ENCODE measurements around the gene ITPR1. TPM values are rescaled to one million over a fixed set of nuclear protein-coding genes. Genes with fewer than 3 reads are reported as not detected.

ITPR1 gene
- total RNA-seq, 1 donor from 2014 or later: 11.2 TPM

- TF ChIP-seq, protein P1, sequence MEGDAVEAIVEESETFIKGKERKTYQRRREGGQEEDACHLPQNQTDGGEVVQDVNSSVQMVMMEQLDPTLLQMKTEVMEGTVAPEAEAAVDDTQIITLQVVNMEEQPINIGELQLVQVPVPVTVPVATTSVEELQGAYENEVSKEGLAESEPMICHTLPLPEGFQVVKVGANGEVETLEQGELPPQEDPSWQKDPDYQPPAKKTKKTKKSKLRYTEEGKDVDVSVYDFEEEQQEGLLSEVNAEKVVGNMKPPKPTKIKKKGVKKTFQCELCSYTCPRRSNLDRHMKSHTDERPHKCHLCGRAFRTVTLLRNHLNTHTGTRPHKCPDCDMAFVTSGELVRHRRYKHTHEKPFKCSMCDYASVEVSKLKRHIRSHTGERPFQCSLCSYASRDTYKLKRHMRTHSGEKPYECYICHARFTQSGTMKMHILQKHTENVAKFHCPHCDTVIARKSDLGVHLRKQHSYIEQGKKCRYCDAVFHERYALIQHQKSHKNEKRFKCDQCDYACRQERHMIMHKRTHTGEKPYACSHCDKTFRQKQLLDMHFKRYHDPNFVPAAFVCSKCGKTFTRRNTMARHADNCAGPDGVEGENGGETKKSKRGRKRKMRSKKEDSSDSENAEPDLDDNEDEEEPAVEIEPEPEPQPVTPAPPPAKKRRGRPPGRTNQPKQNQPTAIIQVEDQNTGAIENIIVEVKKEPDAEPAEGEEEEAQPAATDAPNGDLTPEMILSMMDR (IDR thresholded peaks at IDR 0.05; ENCODE audit: unreplicated experiment): no peak
- Mint-ChIP-seq H3K4me1 (ENCODE audit: low read depth) (peaks cover 6% of the 10 kb centered on the region), H3K27me3 (peaks cover 8% of the 10 kb centered on the region), H3K36me3 (ENCODE audit: insufficient read depth) (no peaks in the 10 kb centered on the region), H3K9me3 (ENCODE audit: low read depth) (no peaks in the 10 kb centered on the region), H3K4me3 (ENCODE audit: low read depth) (no peak overlapping the region), H3K27ac (no peak overlapping the region)
- DNase-seq (ENCODE audit: low spot score, unreplicated experiment): no peak
Measured at GRCh38 chr3:4511491-4512262, 18.5 kb downstream of the ITPR1 start.

DNA sequence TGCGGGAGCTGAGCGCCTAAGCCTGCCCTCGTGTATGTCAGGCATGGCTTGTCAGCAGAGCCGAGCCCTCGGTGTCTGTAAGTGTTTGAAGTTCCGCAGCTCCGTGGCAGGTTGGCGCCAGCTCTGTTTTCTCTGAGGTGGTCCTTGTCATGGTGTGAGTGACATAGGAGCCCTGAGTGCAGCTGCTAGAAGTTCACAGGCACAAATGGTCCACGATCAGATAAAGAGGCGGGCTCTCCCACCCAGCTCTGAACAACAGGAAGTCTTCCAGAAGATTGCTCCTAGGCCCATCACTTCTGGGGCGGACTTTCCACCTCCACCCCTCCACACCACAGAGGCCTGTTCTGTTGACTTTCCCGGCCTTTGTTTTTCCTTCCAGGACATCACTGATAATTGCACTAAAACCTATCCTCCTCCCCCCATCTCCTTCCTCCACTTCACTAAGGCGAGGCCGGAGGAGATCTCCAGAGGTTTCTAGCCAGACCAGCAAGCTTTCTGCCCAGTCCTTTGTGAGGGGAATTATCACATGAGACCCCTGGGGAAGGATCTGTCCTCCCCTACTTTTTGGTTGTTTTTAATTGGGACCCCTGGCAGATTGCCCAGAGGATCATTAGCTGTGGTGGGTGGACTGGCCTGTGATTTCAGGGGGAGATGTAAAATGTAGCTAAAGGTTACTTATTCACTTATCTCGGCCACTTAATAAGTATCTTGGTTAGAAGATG lies 19.9 kb downstream of the ITPR1 start:
- H3K27ac Mint-ChIP-seq: no peak overlapping the region
- no peaks in the 10 kb centered on the region for H3K36me3 Mint-ChIP-seq (ENCODE audit: insufficient read depth)
- H3K9me3 Mint-ChIP-seq (ENCODE audit: low read depth): no peaks in the 10 kb centered on the region
- no peak overlapping the region for H3K4me3 Mint-ChIP-seq (ENCODE audit: low read depth)
- TF ChIP-seq, protein P1 (IDR thresholded peaks at IDR 0.05; ENCODE audit: unreplicated experiment): no peak
- no peak for DNase-seq (ENCODE audit: low spot score, unreplicated experiment)
- peaks cover 6% of the 10 kb centered on the region for H3K4me1 Mint-ChIP-seq (ENCODE audit: low read depth)
- H3K27me3 Mint-ChIP-seq: peaks cover 8% of the 10 kb centered on the region

GRCh38 chr3:4514321-4514720 lies 21.2 kb downstream of the ITPR1 start:
- H3K27me3 Mint-ChIP-seq: peaks cover 8% of the 10 kb centered on the region
- no peaks in the 10 kb centered on the region for H3K36me3 Mint-ChIP-seq (ENCODE audit: insufficient read depth)
- H3K9me3 Mint-ChIP-seq (ENCODE audit: low read depth): no peaks in the 10 kb centered on the region
- TF ChIP-seq, protein P1 (IDR thresholded peaks at IDR 0.05; ENCODE audit: unreplicated experiment): no peak
- peaks cover 3% of the 10 kb centered on the region for H3K4me1 Mint-ChIP-seq (ENCODE audit: low read depth)
- H3K4me3 Mint-ChIP-seq (ENCODE audit: low read depth): no peak overlapping the region
- DNase-seq (ENCODE audit: low spot score, unreplicated experiment): no peak
- no peak overlapping the region for H3K27ac Mint-ChIP-seq

DNA sequence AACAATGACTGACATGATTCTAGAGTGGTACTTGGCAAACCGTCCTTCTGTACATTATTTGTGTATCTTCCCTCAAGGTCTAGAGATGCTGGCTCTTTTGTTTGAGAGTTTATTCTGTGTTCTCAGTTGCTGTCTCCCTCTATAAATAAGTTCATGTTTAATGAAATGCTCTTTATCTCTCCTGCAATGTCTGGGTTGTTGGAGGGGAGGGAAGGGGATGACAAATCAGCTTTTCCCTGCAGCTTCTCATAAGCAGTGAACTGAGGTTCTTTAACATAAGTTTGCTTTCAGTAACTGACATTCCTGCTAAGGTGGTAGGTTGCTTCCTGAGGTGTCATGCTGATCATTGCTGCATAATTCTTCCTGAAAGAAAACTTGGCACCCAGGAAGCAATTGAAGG lies 21.8 kb downstream of the ITPR1 start:
- peaks cover 8% of the 10 kb centered on the region for H3K27me3 Mint-ChIP-seq
- H3K4me1 Mint-ChIP-seq (ENCODE audit: low read depth): peaks cover 3% of the 10 kb centered on the region
- TF ChIP-seq, protein P1 (IDR thresholded peaks at IDR 0.05; ENCODE audit: unreplicated experiment): no peak
- H3K36me3 Mint-ChIP-seq (ENCODE audit: insufficient read depth): no peaks in the 10 kb centered on the region
- no peak for DNase-seq (ENCODE audit: low spot score, unreplicated experiment)
- H3K27ac Mint-ChIP-seq: no peak overlapping the region
- no peak overlapping the region for H3K4me3 Mint-ChIP-seq (ENCODE audit: low read depth)
- H3K9me3 Mint-ChIP-seq (ENCODE audit: low read depth): no peaks in the 10 kb centered on the region

DNA sequence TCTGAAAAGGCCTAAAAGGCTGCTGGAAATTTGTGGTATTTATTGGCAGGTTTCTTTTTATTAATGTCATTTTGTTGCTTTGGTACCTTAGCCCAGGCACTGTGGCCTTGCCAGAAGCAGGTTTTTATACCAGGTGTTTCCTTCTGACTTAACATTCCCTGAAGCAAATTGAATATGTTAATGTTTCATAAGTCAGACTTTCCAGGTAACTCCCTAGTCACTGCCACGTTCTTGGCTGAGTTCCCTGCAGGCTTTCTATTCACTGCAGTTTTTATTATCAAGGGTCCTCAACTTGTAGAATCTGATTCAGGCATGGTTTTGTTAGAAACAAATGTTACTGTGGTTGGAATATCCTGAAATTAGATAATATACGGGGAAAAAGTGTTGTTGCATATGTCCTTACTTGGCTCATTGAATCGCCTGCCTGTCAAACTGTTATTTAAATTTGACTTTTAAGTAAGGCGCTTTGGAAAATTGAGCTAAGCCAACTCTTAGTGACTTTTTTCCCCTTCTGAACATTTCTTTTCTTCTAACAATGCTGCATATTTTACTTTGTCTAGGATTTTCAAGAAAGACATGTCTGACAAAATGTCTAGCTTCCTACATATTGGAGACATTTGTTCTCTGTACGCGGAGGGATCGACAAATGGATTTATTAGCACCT lies 22.9 kb downstream of the ITPR1 start:
- no peaks in the 10 kb centered on the region for H3K9me3 Mint-ChIP-seq (ENCODE audit: low read depth)
- H3K4me1 Mint-ChIP-seq (ENCODE audit: low read depth): peaks cover 3% of the 10 kb centered on the region
- no peak overlapping the region for H3K27ac Mint-ChIP-seq
- DNase-seq (ENCODE audit: low spot score, unreplicated experiment): no peak
- no peaks in the 10 kb centered on the region for H3K36me3 Mint-ChIP-seq (ENCODE audit: insufficient read depth)
- peaks cover 4% of the 10 kb centered on the region for H3K27me3 Mint-ChIP-seq
- no peak overlapping the region for H3K4me3 Mint-ChIP-seq (ENCODE audit: low read depth)
- TF ChIP-seq, protein P1 (IDR thresholded peaks at IDR 0.05; ENCODE audit: unreplicated experiment): no peak
